IPS-NIHi11 (cell line): ENCODE measurements around the gene MSH5.
"Not testable (repeated sequence)": the region's sequence is repeated elsewhere in the genome, so short reads cannot be mapped to it uniquely, and the experiment has no call there.

Experiments used
- DNase-seq: peaks from one replicate; pipeline ENCODE4 v3.0.0; 2012; ENCODE audit warnings: mixed read lengths, low spot score

MSH5 gene

GRCh38 chr6:31801031-31801927, 61.5 kb downstream of the MSH5 start:
- DNase-seq = not testable (repeated sequence)

- no peak for DNase-seq
These were observed 66.2 kb downstream of the MSH5 start for GRCh38 chr6:31805939-31806469.

GRCh38 chr6:31806470-31807272, 66.9 kb downstream of the MSH5 start, which contains the start of gene LSM2:
Gene LSM2 (minus strand): TSS chr6:31806966. CDS start chr6:31806757, 209 bp downstream.
- peak; percentile 99 for DNase-seq

- DNase-seq = not testable (repeated sequence)
These were observed 68.8 kb downstream of the MSH5 start for GRCh38 chr6:31808599-31808998.

- DNase-seq = no peak
These were observed 71.8 kb downstream of the MSH5 start for GRCh38 chr6:31811645-31812044.
